ENCODE data around the gene GSTT2. TPM values are rescaled to one million over a fixed set of nuclear protein-coding genes. Genes with fewer than 3 reads are reported as not detected.

Gene GSTT2
- total RNA-seq, 4 donors from 2014 or later = not detected

DNA sequence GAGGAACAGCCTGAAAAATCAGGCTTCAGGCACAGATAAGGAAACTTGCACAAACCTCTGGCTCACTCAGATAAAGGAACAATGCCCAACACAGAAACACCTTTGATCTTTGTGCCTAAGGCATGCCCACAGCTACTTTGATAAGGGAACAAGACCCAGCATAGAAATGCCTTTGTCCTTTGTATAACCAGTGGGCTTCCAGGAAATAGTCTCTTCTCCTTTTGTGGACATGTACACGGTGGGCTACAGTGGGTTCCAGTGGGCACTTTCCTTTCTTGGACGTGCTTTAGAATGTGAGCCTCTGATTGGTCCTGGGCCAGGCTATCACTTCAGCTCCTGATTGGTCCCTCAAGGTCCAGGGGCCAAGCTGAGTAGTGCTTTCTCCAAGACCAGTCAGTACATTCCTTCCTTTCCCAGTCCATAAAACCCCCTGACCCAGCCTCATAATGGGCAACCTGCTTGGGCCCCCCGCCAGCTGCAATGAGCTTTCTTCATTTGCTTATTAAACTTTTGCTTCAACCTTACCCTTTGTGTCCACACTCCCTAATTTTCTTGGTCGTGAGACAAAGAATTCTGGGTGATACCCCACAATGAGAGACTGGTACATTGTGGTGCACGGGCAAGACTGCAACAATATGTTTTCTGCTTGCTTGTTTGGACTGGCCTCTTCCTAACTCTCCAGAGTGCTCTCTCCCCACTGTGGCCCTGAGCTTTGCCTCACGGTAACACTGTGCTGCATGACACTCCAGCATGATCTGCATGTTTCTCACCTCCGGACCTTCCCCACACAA lies 29.5 kb downstream of the GSTT2 start:
- TF ChIP-seq, protein P1, sequence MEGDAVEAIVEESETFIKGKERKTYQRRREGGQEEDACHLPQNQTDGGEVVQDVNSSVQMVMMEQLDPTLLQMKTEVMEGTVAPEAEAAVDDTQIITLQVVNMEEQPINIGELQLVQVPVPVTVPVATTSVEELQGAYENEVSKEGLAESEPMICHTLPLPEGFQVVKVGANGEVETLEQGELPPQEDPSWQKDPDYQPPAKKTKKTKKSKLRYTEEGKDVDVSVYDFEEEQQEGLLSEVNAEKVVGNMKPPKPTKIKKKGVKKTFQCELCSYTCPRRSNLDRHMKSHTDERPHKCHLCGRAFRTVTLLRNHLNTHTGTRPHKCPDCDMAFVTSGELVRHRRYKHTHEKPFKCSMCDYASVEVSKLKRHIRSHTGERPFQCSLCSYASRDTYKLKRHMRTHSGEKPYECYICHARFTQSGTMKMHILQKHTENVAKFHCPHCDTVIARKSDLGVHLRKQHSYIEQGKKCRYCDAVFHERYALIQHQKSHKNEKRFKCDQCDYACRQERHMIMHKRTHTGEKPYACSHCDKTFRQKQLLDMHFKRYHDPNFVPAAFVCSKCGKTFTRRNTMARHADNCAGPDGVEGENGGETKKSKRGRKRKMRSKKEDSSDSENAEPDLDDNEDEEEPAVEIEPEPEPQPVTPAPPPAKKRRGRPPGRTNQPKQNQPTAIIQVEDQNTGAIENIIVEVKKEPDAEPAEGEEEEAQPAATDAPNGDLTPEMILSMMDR (IDR thresholded peaks at IDR 0.05; ENCODE audit: low read depth) = no peak

DNA sequence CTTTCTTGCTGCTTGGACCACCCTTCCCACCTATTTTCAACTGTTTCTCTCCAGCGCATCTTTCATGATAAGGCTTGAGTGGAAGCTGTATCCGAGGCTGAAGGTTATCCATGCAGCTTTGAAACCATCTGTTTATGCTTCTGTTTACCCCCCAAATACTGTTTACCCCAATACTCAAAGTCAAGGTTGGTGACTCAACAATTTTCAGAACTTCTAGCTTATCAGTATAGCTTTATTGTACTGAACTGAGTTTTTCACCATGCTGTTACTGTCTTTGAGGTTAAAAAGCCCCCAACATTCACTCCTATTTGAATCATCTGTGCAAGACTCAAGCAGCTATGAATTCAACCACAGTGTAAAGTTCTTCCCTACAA lies 30.1 kb downstream of the GSTT2 start:
- TF ChIP-seq, protein P1 (IDR thresholded peaks at IDR 0.05; ENCODE audit: low read depth) = no peak

DNA sequence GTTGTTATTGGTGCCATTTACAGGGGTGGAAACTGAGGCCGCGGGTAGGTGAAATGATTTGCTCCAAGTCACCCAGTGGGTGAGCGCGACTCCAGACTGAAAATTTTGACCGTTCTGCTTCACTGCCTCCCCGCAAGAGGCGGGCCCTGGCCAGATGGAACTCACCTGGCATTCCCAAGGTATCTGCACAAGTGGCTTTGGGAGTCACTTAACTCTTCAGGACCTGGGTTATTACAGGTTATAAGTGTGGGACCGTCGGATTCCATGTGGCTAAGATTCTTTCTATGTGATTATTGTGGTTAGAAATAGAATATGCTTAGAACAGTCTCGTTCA lies 31.8 kb downstream of the GSTT2 start:
- TF ChIP-seq, protein P1 (IDR thresholded peaks at IDR 0.05; ENCODE audit: low read depth) = no peak

DNA sequence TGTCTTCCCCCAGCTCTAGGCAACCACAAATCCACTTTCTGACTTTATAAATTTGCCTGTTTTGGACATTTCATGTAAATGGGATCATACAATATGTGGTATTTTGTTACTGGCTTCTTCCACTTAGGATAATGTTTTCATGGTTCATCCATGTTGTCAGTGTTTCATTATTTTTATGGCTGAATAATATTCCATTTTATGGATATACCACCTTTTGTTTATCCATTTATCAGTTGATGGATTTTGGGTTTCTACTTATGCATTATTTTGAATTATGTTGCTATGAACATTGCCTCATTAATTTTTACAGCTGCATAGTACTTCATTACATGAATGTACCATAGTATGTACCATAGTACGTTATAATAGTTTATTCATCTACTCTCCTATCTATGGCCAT lies 36.2 kb downstream of the GSTT2 start:
- TF ChIP-seq, protein P1 (IDR thresholded peaks at IDR 0.05; ENCODE audit: low read depth) = no peak

DNA sequence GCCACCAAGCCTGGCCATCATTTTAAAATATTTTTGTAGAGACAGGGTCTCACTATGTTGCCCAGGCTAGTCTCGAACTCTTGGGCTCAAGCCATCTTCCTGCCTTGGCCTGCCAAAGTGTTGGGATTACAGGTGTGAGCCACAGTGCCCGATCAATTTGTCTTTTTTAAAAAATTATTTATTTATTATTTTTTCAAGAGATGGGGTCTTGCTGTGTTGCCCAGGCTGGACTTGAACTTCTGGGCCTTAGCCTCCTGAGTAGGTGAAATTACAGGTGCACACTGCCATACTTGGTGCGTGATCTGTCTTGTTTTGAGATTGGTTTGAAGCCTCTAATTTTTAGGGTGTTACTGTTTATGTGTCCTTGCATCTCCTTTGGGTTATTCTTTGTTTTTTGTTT lies 41.4 kb downstream of the GSTT2 start:
- TF ChIP-seq, protein P1 (IDR thresholded peaks at IDR 0.05; ENCODE audit: low read depth) = no peak

DNA sequence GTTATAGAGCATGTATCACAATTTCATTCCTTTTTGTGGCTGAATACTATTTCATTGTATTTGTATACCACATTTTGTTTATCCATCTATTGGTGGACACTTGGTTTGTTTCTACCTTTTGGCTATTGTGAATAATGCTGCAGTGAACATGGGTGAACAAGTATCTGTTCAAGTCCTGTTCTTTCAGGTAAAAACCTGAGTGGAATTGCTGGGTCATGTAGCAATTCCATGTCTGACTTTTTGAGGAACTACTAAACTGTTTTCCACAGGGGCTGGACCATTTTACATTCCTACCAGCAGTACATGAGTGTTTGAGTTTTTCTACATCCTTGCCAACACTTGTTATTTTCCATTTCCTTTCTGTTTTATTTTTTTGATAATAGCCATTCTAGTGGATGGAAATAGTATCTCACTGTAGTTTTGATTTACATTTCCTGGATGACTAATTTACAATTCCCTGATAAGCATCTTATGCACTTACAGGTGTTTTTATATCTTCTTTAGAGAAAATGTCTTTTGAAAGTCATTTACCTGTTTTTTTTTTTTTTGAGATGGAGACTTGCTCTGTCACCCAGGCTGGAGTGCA lies 43.4 kb downstream of the GSTT2 start:
- TF ChIP-seq, protein P1 (IDR thresholded peaks at IDR 0.05; ENCODE audit: low read depth) = no peak

DNA sequence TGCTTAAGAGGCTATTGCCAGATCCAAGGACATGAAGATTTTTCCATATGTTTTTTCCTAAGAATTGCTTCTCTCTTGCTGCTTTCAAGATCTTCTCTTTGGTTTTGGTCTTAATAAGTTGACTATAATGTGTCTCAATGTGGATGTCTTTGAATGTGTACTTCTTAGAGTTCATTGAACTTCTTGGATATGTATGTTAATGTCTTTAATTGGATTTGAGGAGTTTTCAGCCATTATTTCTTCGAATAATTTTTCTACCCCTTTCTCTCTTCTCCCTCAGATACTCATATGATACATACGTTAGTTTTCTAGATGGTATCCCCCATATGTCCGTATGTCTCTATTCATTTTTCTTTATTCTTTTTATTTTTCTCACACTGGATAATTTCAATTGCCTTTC lies 44.4 kb downstream of the GSTT2 start:
- TF ChIP-seq, protein P1 (IDR thresholded peaks at IDR 0.05; ENCODE audit: low read depth) = no peak
